Vagina (tissue), 2 donors: ENCODE results near the gene ABL1.

ENCODE experiments used
- POLR2A ChIP-seq, 2 donors: fragments of 450-650 bp; IDR thresholded peaks; one replicate each; pipeline ENCODE4 v1.6.1; 2017; ENCODE audit warnings: antibody characterized with exemption in 2 of 2, mild to moderate bottlenecking in 2 of 2, moderate library complexity in 2 of 2
- POLR2AphosphoS5 ChIP-seq, 2 donors: sonication (generic); formaldehyde crosslinking; IDR thresholded peaks; one replicate each; pipeline ENCODE4 v1.9.0; 2017; ENCODE audit warnings: antibody characterized with exemption in 2 of 2, mild to moderate bottlenecking in 2 of 2, low read depth in 1 of 2; ENCODE audit not compliant: insufficient read depth in 1 of 2
- TF ChIP-seq, protein P1 (sequence below), 3 experiments: fragments of 450-650 bp in 2 of 3; fragments of 200-600 bp in 1 of 3; sonication (generic) in 1 of 3; IDR thresholded peaks; one replicate each; pipeline ENCODE4 v1.5.1; 2017 to 2019; ENCODE audit warnings: antibody characterized with exemption in 3 of 3, mild to moderate bottlenecking in 2 of 3, moderate library complexity in 2 of 3

GRCh38 chr9:130830231-130830760, 4.8 kb upstream of the ABL1 start:
- TF ChIP-seq, protein P1, sequence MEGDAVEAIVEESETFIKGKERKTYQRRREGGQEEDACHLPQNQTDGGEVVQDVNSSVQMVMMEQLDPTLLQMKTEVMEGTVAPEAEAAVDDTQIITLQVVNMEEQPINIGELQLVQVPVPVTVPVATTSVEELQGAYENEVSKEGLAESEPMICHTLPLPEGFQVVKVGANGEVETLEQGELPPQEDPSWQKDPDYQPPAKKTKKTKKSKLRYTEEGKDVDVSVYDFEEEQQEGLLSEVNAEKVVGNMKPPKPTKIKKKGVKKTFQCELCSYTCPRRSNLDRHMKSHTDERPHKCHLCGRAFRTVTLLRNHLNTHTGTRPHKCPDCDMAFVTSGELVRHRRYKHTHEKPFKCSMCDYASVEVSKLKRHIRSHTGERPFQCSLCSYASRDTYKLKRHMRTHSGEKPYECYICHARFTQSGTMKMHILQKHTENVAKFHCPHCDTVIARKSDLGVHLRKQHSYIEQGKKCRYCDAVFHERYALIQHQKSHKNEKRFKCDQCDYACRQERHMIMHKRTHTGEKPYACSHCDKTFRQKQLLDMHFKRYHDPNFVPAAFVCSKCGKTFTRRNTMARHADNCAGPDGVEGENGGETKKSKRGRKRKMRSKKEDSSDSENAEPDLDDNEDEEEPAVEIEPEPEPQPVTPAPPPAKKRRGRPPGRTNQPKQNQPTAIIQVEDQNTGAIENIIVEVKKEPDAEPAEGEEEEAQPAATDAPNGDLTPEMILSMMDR (IDR thresholded peaks at IDR 0.05), result no peak
- TF ChIP-seq POLR2A (IDR thresholded peaks at IDR 0.05) (no peak), POLR2AphosphoS5 (IDR thresholded peaks at IDR 0.05; ENCODE audit: insufficient read depth in 1 of 2, low read depth in 1 of 2) (no peak)
